A549 (cell line): ENCODE measurements around the gene ARIH1.

ENCODE experiments used
- CHD2 ChIP-seq: fragments of 150-350 bp; IDR thresholded peaks from 2 replicates; pipeline ENCODE4 v1.6.1; 2014; ENCODE audit warnings: low read length; ENCODE audit not compliant: partially characterized antibody
- CHD4 ChIP-seq: fragments of 200-600 bp; sonication (generic); IDR thresholded peaks from 2 replicates; pipeline ENCODE4 v1.6.1; 2016; ENCODE audit warnings: antibody characterized with exemption, mild to moderate bottlenecking, borderline replicate concordance
- CTCF ChIP-seq: fragments of >200 bp; sonication (Bioruptor Twin); formaldehyde crosslinking; IDR thresholded peaks from 3 replicates; pipeline ENCODE4 v1.5.1; 2016
- KDM5A ChIP-seq: fragments of 200-600 bp; sonication (generic); IDR thresholded peaks from 2 replicates; pipeline ENCODE4 v1.6.1; 2016; ENCODE audit warnings: antibody characterized with exemption, mild to moderate bottlenecking
- MYC ChIP-seq: IDR thresholded peaks from 2 replicates; pipeline ENCODE4 v1.6.1; 2012; ENCODE audit warnings: mild to moderate bottlenecking, inconsistent platforms, low read length, improper control_type of control experiment, borderline replicate concordance
- POLR2A ChIP-seq: IDR thresholded peaks from 2 replicates; pipeline ENCODE4 v1.6.1; 2012; ENCODE audit warnings: mild to moderate bottlenecking, low read length
- REST ChIP-seq: fragments of 200-600 bp; sonication (generic); IDR thresholded peaks from 2 replicates; pipeline ENCODE4 v1.6.1; 2016; ENCODE audit warnings: antibody characterized with exemption, mild to moderate bottlenecking, moderate library complexity
- TFCP2L1 ChIP-seq: fragments of 250-450 bp; sonication (Bioruptor Pico); IDR thresholded peaks from 2 replicates; pipeline ENCODE4 v1.5.0; 2021; ENCODE audit warnings: mild to moderate bottlenecking
- TP53 ChIP-seq: fragments of 250-450 bp; sonication (Bioruptor Pico); IDR thresholded peaks from 2 replicates; pipeline ENCODE4 v1.5.0; 2021; ENCODE audit warnings: mild to moderate bottlenecking, moderate library complexity
- TF ChIP-seq, protein P1 (sequence below): fragments of >200 bp; sonication (Bioruptor Twin); formaldehyde crosslinking; IDR thresholded peaks from 3 replicates; pipeline ENCODE4 v1.6.1; 2016

GRCh38 chr15:72495007-72495406 lies 20.9 kb downstream of the ARIH1 start:
- no peak for TF ChIP-seq CTCF
- TF ChIP-seq POLR2A: no peak
- TF ChIP-seq CHD2: no peak
- no peak for TF ChIP-seq TFCP2L1 (CRISPR knock-in tag)
- TF ChIP-seq CHD4: no peak
- TF ChIP-seq, protein P1, sequence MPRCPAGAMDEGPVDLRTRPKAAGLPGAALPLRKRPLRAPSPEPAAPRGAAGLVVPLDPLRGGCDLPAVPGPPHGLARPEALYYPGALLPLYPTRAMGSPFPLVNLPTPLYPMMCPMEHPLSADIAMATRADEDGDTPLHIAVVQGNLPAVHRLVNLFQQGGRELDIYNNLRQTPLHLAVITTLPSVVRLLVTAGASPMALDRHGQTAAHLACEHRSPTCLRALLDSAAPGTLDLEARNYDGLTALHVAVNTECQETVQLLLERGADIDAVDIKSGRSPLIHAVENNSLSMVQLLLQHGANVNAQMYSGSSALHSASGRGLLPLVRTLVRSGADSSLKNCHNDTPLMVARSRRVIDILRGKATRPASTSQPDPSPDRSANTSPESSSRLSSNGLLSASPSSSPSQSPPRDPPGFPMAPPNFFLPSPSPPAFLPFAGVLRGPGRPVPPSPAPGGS: no peak
- TF ChIP-seq REST: no peak
- no peak for TF ChIP-seq KDM5A
- no peak for TF ChIP-seq TP53 (CRISPR knock-in tag)
- no peak for TF ChIP-seq MYC
